Measurements from ENCODE around the gene PRRG3. TPM values are rescaled to one million over a fixed set of nuclear protein-coding genes. Genes with fewer than 3 reads are reported as not detected.
A peak's percentile ranks its signal among the peaks of the same experiment; 100 is the strongest.

The PRRG3 gene
- total RNA-seq, 1 experiment from 2014 or later, result not detected

GRCh38 chrX:151701531-151701930 is 6.3 kb downstream of the PRRG3 start:
- Mint-ChIP-seq H3K4me3 (ENCODE audit: unreplicated experiment) (no peak overlapping the region), H3K9me3 (ENCODE audit: unreplicated experiment) (no peaks in the 10 kb centered on the region), H3K27me3 (ENCODE audit: insufficient read depth, unreplicated experiment) (no peaks in the 10 kb centered on the region), H3K4me1 (ENCODE audit: insufficient read depth, unreplicated experiment) (no peaks in the 10 kb centered on the region), H3K27ac (ENCODE audit: low read depth, unreplicated experiment) (no peak overlapping the region), H3K36me3 (ENCODE audit: insufficient read depth, unreplicated experiment) (peaks cover 3% of the 10 kb centered on the region)
- no peak for TF ChIP-seq CTCF (IDR thresholded peaks at IDR 0.05; ENCODE audit: unreplicated experiment)
- DNase-seq (ENCODE audit: unreplicated experiment), result no peak
- ChIA-PET POLR2A (no interaction called here), CTCF (no interaction called here)
- intact Hi-C loops (cut with micrococcal nuclease), result no loop called here
- no TSS peak for BruUV-seq (replicated peaks)

GRCh38 chrX:151702026-151702714 is 6.9 kb downstream of the PRRG3 start:
- no TSS peak for BruUV-seq (replicated peaks)

GRCh38 chrX:151702741-151703340 is 7.6 kb downstream of the PRRG3 start:
- no peaks in the 10 kb centered on the region for H3K27me3 Mint-ChIP-seq (ENCODE audit: insufficient read depth, unreplicated experiment)
- no peak for TF ChIP-seq CTCF (IDR thresholded peaks at IDR 0.05; ENCODE audit: unreplicated experiment)
- H3K4me1 Mint-ChIP-seq (ENCODE audit: insufficient read depth, unreplicated experiment), result no peaks in the 10 kb centered on the region
- intact Hi-C loops (cut with micrococcal nuclease), result no loop called here
- H3K27ac Mint-ChIP-seq (ENCODE audit: low read depth, unreplicated experiment), result no peak overlapping the region
- BruUV-seq (replicated peaks), result no TSS peak
- CTCF ChIA-PET, result no interaction called here
- no peak overlapping the region for H3K4me3 Mint-ChIP-seq (ENCODE audit: unreplicated experiment)
- H3K36me3 Mint-ChIP-seq (ENCODE audit: insufficient read depth, unreplicated experiment), result no peaks in the 10 kb centered on the region
- POLR2A ChIA-PET, result no interaction called here
- DNase-seq (ENCODE audit: unreplicated experiment), result no peak
- no peaks in the 10 kb centered on the region for H3K9me3 Mint-ChIP-seq (ENCODE audit: unreplicated experiment)

More at GRCh38 chrX:151702026-151702714, 6.9 kb downstream of the PRRG3 start:
- CTCF ChIA-PET, result no interaction called here
- H3K4me1 Mint-ChIP-seq (ENCODE audit: insufficient read depth, unreplicated experiment), result no peaks in the 10 kb centered on the region
- POLR2A ChIA-PET, result no interaction called here
- H3K4me3 Mint-ChIP-seq (ENCODE audit: unreplicated experiment), result no peak overlapping the region
- no peak for DNase-seq (ENCODE audit: unreplicated experiment)
- no peak for TF ChIP-seq CTCF (IDR thresholded peaks at IDR 0.05; ENCODE audit: unreplicated experiment)
- H3K9me3 Mint-ChIP-seq (ENCODE audit: unreplicated experiment), result no peaks in the 10 kb centered on the region
- intact Hi-C loops (cut with micrococcal nuclease), result no loop called here
- no peaks in the 10 kb centered on the region for H3K36me3 Mint-ChIP-seq (ENCODE audit: insufficient read depth, unreplicated experiment)
- H3K27ac Mint-ChIP-seq (ENCODE audit: low read depth, unreplicated experiment), result no peak overlapping the region
- H3K27me3 Mint-ChIP-seq (ENCODE audit: insufficient read depth, unreplicated experiment), result no peaks in the 10 kb centered on the region

- intact Hi-C loops (cut with micrococcal nuclease), result no loop called here
- Mint-ChIP-seq H3K36me3 (ENCODE audit: insufficient read depth, unreplicated experiment) (no peaks in the 10 kb centered on the region), H3K4me3 (ENCODE audit: unreplicated experiment) (no peak overlapping the region), H3K27me3 (ENCODE audit: insufficient read depth, unreplicated experiment) (no peaks in the 10 kb centered on the region), H3K4me1 (ENCODE audit: insufficient read depth, unreplicated experiment) (no peaks in the 10 kb centered on the region), H3K9me3 (ENCODE audit: unreplicated experiment) (no peaks in the 10 kb centered on the region), H3K27ac (ENCODE audit: low read depth, unreplicated experiment) (no peak overlapping the region)
- DNase-seq (ENCODE audit: unreplicated experiment), result peak; percentile 52
- ChIA-PET POLR2A (no interaction called here), CTCF (no interaction called here)
- no TSS peak for BruUV-seq (replicated peaks)
- TF ChIP-seq CTCF (IDR thresholded peaks at IDR 0.05; ENCODE audit: unreplicated experiment), result no peak
These were observed 8.2 kb downstream of the PRRG3 start for GRCh38 chrX:151703487-151703886.
